SK-N-SH treated with all-trans-retinoic acid at 6 μM for 48 hours (cell line): Measurements from ENCODE around the gene FAM234A.

ENCODE experiments used
- ATAC-seq: fragments of 200-7000 bp; cut with Tn5 transposase; 3 replicates; pipeline ENCODE4 v1.9.1; 2020; ENCODE audit warnings: mild to moderate bottlenecking, moderate library complexity
- ARNTL ChIP-seq: fragments of 450-650 bp; formaldehyde crosslinking; IDR thresholded peaks from 2 replicates; pipeline ENCODE4 v1.5.0; 2020; ENCODE audit warnings: low read depth, mild to moderate bottlenecking, moderate library complexity, borderline replicate concordance
- BACH2 ChIP-seq: fragments of 250-450 bp; sonication (Bioruptor Pico); IDR thresholded peaks from 2 replicates; pipeline ENCODE4 v1.9.0; 2021; ENCODE audit warnings: mild to moderate bottlenecking, borderline replicate concordance
- CSDC2 ChIP-seq: fragments of 250-450 bp; sonication (Bioruptor Pico); IDR thresholded peaks from 2 replicates; pipeline ENCODE4 v1.5.0; 2020; ENCODE audit warnings: mild to moderate bottlenecking, moderate library complexity
- GLIS3 ChIP-seq: fragments of 250-450 bp; sonication (Bioruptor Pico); IDR thresholded peaks from 2 replicates; pipeline ENCODE4 v1.5.0; 2020; ENCODE audit warnings: mild to moderate bottlenecking, moderate library complexity
- ISL1 ChIP-seq: fragments of 250-450 bp; sonication (Bioruptor Pico); IDR thresholded peaks from 2 replicates; pipeline ENCODE4 v2.1.2; 2022; ENCODE audit warnings: mild to moderate bottlenecking, moderate library complexity
- OSR1 ChIP-seq: fragments of 250-450 bp; sonication (Bioruptor Pico); IDR thresholded peaks from 2 replicates; pipeline ENCODE4 v1.8.0; 2022; ENCODE audit warnings: moderate library complexity, mild to moderate bottlenecking, inconsistent platforms
- POU6F1 ChIP-seq: fragments of 250-450 bp; sonication (Bioruptor Pico); IDR thresholded peaks from 2 replicates; pipeline ENCODE4 v1.8.0; 2021; ENCODE audit warnings: low read depth, mild to moderate bottlenecking, moderate library complexity, borderline replicate concordance
- PPARA ChIP-seq: fragments of 250-450 bp; sonication (Bioruptor Pico); IDR thresholded peaks from 2 replicates; pipeline ENCODE4 v1.5.0; 2020; ENCODE audit warnings: mild to moderate bottlenecking, borderline replicate concordance
- RARB ChIP-seq: fragments of 250-450 bp; sonication (Bioruptor Pico); IDR thresholded peaks from 2 replicates; pipeline ENCODE4 v1.8.0; 2021; ENCODE audit warnings: mild to moderate bottlenecking, moderate library complexity
- TCF4 ChIP-seq: fragments of 250-450 bp; sonication (Bioruptor Pico); IDR thresholded peaks from 2 replicates; pipeline ENCODE4 v1.8.0; 2021; ENCODE audit warnings: mild to moderate bottlenecking, moderate library complexity, borderline replicate concordance
- TSHZ2 ChIP-seq: fragments of 250-450 bp; sonication (Bioruptor Pico); IDR thresholded peaks from 2 replicates; pipeline ENCODE4 v1.5.0; 2020; ENCODE audit warnings: mild to moderate bottlenecking, moderate library complexity
- ZC3H10 ChIP-seq: fragments of 250-450 bp; sonication (Bioruptor Pico); IDR thresholded peaks from 2 replicates; pipeline ENCODE4 v1.5.1; 2021; ENCODE audit warnings: mild to moderate bottlenecking, moderate library complexity
- ZFP30 ChIP-seq: fragments of 450-650 bp; formaldehyde crosslinking; IDR thresholded peaks from 2 replicates; pipeline ENCODE4 v1.5.0; 2022; ENCODE audit warnings: mild to moderate bottlenecking, moderate library complexity
- ZNF565 ChIP-seq: fragments of 450-650 bp; formaldehyde crosslinking; conservative IDR thresholded peaks from 2 replicates; pipeline ENCODE4 v1.5.0; 2020; ENCODE audit warnings: low read depth, mild to moderate bottlenecking, moderate library complexity
- ZNF70 ChIP-seq: fragments of 450-650 bp; formaldehyde crosslinking; IDR thresholded peaks from 2 replicates; pipeline ENCODE4 v1.5.0; 2020; ENCODE audit warnings: mild to moderate bottlenecking, moderate library complexity
- ZNF8 ChIP-seq: fragments of 450-650 bp; formaldehyde crosslinking; IDR thresholded peaks from 2 replicates; pipeline ENCODE4 v1.5.0; 2020; ENCODE audit warnings: mild to moderate bottlenecking, moderate library complexity
- TF ChIP-seq, protein P1 (sequence below): fragments of 250-450 bp; sonication (Bioruptor Pico); IDR thresholded peaks from 2 replicates; pipeline ENCODE4 v1.8.0; 2020; ENCODE audit warnings: mild to moderate bottlenecking, moderate library complexity, borderline replicate concordance
- TF ChIP-seq, protein P2 (sequence below): fragments of 250-450 bp; sonication (Bioruptor Pico); IDR thresholded peaks from 2 replicates; pipeline ENCODE4 v1.5.1; 2020; ENCODE audit warnings: low read depth, mild to moderate bottlenecking, moderate library complexity
- TF ChIP-seq, protein P3 (sequence below): fragments of 250-450 bp; sonication (Bioruptor Pico); IDR thresholded peaks from 2 replicates; pipeline ENCODE4 v1.5.1; 2021; ENCODE audit warnings: mild to moderate bottlenecking, moderate library complexity

The FAM234A gene

GRCh38 chr16:263182-263774 is 28.7 kb downstream of the FAM234A start:
- no peak for TF ChIP-seq ISL1 (CRISPR knock-in tag)
- TF ChIP-seq POU6F1 (CRISPR knock-in tag): no peak
- TF ChIP-seq ZNF8 (CRISPR knock-in tag): no peak
- no peak for TF ChIP-seq GLIS3
- TF ChIP-seq ZNF565 (CRISPR knock-in tag): no peak
- TF ChIP-seq TSHZ2 (CRISPR knock-in tag): no peak
- no peak for ATAC-seq

DNA sequence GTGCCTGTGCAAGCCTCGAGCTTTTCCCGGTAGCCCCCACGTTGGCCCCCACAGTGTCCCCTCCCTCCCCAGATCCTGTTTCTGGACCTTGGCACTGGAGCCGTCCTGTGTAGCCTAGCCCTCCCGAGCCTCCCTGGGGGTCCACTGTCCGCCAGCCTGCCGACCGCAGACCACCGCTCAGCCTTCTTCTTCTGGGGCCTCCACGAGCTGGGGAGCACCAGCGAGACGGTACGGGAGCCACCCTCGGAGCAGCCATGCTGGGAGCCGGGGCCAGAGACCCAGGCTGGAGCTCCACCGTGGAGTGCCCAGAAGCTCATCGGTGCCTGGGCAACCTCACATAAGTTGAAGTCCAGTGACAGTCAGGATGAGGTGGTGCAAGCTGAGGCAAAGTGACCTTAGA is 29.3 kb downstream of the FAM234A start:
- ATAC-seq: no peak
- no peak for TF ChIP-seq BACH2 (CRISPR knock-in tag)
- TF ChIP-seq PPARA (CRISPR knock-in tag): no peak

DNA sequence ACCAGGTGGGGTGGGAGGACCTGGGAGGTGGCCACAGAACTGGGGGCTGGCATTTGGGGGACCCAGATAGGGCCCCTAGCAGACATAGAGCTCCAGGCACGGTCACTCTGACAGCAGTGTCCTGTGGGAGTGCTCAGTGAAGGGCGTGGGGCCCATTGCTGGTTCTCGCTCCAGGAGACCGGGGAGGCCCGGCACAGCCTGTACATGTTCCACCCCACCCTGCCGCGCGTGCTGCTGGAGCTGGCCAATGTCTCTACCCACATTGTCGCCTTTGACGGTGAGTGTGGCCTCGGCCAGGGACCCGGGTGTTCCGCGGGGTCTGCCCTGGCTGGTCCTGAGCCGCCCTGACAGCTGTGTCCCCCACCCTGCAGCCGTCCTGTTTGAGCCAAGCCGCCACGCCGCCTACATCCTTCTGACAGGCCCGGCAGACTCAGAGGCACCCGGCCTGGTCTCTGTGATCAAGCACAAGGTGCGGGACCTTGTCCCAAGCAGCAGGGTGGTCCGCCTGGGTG is 29.9 kb downstream of the FAM234A start:
- no peak for ATAC-seq
- no peak for TF ChIP-seq ARNTL (CRISPR knock-in tag)

- no peak for TF ChIP-seq OSR1 (CRISPR knock-in tag)
- TF ChIP-seq, protein P1, sequence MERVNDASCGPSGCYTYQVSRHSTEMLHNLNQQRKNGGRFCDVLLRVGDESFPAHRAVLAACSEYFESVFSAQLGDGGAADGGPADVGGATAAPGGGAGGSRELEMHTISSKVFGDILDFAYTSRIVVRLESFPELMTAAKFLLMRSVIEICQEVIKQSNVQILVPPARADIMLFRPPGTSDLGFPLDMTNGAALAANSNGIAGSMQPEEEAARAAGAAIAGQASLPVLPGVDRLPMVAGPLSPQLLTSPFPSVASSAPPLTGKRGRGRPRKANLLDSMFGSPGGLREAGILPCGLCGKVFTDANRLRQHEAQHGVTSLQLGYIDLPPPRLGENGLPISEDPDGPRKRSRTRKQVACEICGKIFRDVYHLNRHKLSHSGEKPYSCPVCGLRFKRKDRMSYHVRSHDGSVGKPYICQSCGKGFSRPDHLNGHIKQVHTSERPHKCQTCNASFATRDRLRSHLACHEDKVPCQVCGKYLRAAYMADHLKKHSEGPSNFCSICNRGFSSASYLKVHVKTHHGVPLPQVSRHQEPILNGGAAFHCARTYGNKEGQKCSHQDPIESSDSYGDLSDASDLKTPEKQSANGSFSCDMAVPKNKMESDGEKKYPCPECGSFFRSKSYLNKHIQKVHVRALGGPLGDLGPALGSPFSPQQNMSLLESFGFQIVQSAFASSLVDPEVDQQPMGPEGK (CRISPR knock-in tag): no peak
- TF ChIP-seq RARB: no peak
- TF ChIP-seq ZNF565 (CRISPR knock-in tag): no peak
- no peak for TF ChIP-seq ARNTL (CRISPR knock-in tag)
- no peak for TF ChIP-seq ZC3H10
- TF ChIP-seq ZNF8 (CRISPR knock-in tag): no peak
- no peak for TF ChIP-seq ZNF70 (CRISPR knock-in tag)
- TF ChIP-seq, protein P2, sequence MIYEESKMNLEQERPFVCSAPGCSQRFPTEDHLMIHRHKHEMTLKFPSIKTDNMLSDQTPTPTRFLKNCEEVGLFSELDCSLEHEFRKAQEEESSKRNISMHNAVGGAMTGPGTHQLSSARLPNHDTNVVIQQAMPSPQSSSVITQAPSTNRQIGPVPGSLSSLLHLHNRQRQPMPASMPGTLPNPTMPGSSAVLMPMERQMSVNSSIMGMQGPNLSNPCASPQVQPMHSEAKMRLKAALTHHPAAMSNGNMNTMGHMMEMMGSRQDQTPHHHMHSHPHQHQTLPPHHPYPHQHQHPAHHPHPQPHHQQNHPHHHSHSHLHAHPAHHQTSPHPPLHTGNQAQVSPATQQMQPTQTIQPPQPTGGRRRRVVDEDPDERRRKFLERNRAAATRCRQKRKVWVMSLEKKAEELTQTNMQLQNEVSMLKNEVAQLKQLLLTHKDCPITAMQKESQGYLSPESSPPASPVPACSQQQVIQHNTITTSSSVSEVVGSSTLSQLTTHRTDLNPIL (CRISPR knock-in tag): no peak
- TF ChIP-seq, protein P3, sequence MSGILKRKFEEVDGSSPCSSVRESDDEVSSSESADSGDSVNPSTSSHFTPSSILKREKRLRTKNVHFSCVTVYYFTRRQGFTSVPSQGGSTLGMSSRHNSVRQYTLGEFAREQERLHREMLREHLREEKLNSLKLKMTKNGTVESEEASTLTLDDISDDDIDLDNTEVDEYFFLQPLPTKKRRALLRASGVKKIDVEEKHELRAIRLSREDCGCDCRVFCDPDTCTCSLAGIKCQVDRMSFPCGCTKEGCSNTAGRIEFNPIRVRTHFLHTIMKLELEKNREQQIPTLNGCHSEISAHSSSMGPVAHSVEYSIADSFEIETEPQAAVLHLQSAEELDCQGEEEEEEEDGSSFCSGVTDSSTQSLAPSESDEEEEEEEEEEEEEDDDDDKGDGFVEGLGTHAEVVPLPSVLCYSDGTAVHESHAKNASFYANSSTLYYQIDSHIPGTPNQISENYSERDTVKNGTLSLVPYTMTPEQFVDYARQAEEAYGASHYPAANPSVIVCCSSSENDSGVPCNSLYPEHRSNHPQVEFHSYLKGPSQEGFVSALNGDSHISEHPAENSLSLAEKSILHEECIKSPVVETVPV (CRISPR knock-in tag): no peak
- no peak for TF ChIP-seq ZFP30 (CRISPR knock-in tag)
- no peak for TF ChIP-seq TCF4 (CRISPR knock-in tag)
- TF ChIP-seq CSDC2 (CRISPR knock-in tag): no peak
- TF ChIP-seq TSHZ2 (CRISPR knock-in tag): no peak
- ATAC-seq: no peak
Observed at GRCh38 chr16:265002-265529, 30.4 kb downstream of the FAM234A start.
